Measurements from ENCODE around the gene ABHD1.
"Not testable (repeated sequence)": the region's sequence is repeated elsewhere in the genome, so short reads cannot be mapped to it uniquely, and the experiment has no call there.

DNA sequence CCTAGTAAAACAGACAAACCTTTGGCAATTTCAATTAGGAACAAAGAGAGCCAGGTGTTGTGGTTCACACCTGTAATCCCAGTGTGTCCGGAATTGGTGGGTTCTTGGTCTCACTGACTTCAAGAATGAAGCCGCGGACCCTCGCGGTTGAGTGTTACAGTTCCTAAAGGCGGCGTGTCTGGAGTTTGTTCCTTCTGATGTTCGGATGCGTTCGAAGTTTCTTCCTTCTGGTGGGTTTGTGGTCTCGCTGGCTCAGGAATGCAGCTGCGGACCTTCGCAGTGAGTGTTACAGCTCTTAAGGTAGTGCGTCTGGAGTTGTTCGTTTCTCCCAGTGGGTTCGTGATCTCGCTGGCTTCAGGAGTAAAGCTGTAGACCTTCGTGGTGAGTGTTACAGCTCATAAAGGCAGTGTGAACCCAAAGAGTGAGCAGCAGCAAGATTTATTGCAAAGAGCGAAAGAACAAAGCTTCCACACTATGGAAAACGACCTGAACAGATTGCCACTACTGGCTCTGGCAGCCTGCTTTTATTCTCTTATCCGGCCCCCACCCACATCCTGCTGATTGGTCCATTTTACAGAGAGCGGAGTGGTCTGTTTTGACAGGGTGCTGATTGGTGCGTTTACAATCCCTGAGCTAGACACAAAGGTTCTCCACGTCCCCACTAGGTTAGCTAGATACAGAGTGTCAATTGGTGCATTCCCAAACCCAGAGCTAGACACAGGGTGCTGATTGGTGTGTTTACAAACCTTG, 12.8 kb upstream of the ABHD1 start:
- TF ChIP-seq, protein P1, sequence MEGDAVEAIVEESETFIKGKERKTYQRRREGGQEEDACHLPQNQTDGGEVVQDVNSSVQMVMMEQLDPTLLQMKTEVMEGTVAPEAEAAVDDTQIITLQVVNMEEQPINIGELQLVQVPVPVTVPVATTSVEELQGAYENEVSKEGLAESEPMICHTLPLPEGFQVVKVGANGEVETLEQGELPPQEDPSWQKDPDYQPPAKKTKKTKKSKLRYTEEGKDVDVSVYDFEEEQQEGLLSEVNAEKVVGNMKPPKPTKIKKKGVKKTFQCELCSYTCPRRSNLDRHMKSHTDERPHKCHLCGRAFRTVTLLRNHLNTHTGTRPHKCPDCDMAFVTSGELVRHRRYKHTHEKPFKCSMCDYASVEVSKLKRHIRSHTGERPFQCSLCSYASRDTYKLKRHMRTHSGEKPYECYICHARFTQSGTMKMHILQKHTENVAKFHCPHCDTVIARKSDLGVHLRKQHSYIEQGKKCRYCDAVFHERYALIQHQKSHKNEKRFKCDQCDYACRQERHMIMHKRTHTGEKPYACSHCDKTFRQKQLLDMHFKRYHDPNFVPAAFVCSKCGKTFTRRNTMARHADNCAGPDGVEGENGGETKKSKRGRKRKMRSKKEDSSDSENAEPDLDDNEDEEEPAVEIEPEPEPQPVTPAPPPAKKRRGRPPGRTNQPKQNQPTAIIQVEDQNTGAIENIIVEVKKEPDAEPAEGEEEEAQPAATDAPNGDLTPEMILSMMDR (IDR thresholded peaks at IDR 0.05; ENCODE audit: low read depth, low read length, missing input control): not testable (repeated sequence)
- TF ChIP-seq RAD21 (IDR thresholded peaks at IDR 0.05); SP1 (IDR thresholded peaks at IDR 0.05); JUND (IDR thresholded peaks at IDR 0.05); EGR1 (IDR thresholded peaks at IDR 0.05; ENCODE audit: low read depth in 2 of 2); ZBTB33 (IDR thresholded peaks at IDR 0.05); GABPA (IDR thresholded peaks at IDR 0.05 in 1 of 2, conservative IDR thresholded peaks at IDR 0.05 in 1 of 2); YY1 (IDR thresholded peaks at IDR 0.05); TAF1 (conservative IDR thresholded peaks at IDR 0.05); ATF3 (IDR thresholded peaks at IDR 0.05); FOXA2 (IDR thresholded peaks at IDR 0.05): not testable (repeated sequence)
- TF ChIP-seq, protein P2, sequence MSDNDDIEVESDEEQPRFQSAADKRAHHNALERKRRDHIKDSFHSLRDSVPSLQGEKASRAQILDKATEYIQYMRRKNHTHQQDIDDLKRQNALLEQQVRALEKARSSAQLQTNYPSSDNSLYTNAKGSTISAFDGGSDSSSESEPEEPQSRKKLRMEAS (IDR thresholded peaks at IDR 0.05): not testable (repeated sequence)
